ENCODE results near the gene KLHDC8A.
"Not testable (repeated sequence)": the region's sequence is repeated elsewhere in the genome, so short reads cannot be mapped to it uniquely, and the experiment has no call there.

The KLHDC8A gene

DNA sequence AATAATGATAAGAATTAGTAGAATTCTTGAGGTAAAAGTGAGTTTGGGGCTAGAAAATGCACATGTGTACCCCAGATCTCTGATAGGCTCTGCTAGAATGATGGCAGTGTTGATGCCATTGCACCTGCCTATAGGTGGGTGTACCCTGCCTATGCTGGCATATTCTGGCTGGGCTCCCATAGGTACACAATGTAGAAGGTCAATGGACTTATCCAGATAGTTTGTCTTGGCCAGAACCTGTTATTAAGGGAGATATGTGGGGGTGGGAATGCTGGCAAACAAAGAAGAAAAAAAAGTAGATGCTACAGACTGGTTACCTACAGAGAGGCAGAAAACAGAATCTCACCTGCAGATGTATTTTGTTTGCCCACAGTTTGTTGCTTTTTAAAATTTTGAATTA is 14.1 kb upstream of the KLHDC8A start:
- no peak for DNase-seq

DNA sequence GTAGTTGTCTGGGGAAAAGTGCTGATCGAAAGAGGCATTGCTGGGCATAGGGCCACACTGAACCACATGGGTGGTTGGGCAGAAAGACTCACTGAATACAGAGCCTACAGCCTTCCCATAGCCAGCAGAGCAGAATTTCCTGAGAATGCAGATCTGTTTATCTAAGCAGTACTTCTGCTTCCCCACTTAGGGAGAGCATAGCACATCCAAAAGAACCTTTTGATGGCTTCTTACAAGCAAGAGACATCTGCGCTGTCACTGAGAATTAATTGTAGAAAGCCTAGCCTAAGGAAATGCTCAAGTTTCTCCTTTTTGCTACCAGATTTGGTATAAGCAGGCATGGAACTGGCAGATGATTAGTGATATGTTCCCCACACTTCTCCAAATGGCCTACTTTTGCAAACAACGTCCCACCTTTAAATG is 13.0 kb upstream of the KLHDC8A start:
- no peak for DNase-seq

DNA sequence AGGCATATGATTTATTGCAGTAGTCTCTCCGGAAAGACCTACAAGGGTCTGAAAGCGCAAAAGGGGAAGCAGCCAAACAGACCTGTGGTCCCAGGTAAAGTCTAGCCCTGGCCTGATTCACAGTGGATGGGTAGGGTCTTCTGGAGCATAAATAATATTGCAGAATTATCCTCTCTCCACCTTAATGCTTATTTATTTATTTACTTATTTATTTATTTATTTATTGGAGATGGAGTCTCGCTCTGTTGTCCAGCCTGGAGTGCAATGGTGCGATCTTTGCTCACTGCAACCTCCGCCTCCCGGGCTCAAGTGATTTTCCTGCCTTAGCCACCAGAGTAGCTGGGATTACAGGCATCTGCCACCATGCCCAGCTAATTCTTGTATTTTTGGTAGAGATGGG is 11.8 kb upstream of the KLHDC8A start:
- DNase-seq: no peak

DNA sequence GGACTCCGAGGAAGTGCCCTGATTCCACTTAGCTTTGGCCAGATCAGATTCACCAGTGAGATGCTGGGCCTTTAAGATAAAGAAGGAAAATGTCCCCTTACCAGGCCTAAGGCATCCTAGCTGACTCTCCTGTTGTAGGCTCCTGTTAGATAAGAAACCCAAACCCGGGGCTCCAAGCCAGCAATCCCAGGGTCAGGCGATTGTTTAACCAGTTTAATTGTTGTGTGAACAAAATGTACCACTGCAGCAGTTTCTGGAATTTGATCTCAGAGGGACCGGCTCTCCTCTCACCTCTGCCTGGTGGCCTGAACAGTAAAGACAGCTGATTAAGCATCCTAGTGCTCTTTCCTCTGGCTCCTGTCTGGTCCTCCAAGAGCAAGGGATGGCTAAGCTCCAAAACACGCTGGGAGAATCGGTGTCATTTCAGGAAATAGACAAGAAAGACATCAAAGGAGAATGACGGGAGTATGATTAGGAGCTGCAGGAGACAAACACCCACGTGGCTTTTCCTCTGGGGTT is 9.3 kb upstream of the KLHDC8A start:
- no peak for DNase-seq

DNA sequence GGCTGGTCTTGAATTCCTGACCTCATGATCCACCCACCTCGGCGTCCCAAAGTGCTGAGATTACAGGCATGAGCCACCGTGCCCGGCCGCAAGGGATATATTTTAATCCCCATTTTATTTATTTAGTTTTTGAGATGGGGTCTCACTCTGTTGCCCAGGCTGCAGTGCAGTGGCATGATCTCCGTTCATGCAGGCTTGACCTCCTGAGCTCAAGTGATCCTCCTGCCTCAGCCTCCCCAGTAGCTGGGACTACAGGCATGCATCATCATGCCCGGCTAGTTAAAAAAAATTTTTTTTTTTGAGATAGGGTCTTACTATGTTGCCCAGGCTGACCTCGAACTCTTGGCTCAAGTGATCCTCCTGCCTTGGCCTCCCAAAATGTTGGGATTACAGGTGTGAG is 8.4 kb upstream of the KLHDC8A start:
- not testable (repeated sequence) for DNase-seq

DNA sequence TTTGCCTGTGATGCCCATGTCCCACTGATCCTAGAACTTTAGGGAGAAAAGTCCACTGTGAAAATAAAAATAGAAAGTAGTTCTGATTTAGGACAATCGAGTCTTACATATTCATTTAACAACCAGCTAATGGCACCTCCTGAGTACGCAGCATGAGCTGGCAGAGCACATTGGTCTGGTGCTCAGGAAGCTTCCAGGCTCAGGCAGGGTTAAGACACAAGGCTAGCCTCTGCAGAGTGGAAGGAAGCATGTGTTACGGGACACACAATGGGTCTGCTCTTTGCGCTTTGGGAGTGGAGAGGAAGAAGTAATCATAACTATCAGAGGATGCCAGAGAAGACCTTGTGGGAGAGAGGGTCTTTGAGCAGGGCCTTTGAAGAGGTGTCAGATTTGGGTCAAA is 4.2 kb upstream of the KLHDC8A start:
- no peak for DNase-seq

DNA sequence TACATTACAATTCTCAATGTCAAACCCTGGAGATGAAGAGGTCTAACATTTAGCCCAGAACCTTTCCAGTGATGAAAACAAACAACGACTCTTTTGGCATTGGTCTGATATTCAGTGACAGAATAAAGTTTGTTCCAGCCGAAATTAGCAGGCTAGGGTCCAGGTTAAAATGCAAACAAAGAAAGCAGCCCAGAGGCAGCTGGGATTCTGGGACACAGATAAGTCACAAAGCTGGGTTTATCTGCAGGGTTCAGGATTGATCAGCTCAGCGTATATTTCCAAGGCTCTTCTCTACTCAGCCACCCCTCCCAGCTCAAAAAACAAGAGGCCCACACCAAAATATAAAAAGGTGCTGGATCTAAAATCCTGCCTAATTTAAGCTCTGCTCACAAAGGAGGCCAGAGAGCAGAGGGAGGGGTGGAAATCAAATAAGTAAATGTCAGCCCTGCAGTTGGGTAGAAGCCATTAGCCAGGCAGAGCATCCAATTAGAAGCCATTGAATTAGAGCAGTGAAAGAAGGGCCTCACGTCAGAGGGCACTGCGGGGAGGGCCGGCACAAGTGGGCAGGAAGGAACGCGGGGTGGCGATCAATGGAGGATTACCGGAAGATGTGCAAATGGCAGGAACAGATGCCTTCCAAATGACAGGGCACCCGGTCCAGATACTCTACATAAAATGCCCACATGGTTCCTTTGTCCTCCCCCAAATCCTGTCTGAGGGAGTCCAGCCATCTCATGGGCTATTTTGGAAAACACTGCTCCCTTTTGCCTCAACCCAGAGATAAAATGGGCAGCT is 3.2 kb upstream of the KLHDC8A start:
- no peak for DNase-seq

DNA sequence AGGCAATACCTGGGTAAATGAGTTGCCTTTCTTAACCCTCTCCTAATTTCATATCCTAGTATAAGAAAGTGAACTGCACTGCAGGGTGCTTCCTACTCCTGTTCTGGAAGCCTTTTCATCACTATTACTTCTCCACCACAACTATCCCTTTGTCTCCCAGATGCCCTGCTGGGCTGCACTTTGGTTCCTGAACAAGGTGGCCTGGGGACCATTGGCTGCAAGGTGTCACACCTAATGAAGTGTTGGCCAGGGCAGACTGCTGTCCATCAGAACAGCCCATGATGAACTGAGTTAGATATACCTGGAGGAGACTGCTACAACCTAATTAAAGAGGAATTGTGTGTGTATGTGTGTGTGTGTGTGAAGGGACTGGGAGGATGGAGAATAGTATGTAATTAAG is 1.9 kb upstream of the KLHDC8A start:
- DNase-seq: no peak

DNA sequence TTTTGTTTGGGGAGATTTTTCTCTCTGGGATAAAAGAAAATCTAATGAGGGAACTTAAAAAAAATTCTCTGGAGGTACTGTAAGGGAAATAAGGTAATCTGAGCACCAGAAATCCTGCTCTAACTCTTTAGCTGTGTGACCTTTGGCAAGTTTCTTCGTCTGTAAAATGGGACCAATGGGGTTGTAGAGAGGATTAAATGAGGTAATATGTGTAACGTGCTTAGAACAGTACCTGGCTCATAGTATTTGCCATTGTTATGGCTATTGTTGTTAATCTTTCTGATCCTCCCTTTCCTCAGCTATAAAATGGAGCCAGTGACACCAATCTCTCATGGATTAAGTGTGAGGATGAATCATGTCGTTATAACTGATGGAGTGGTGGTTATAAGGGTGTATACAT is 845 bp upstream of the KLHDC8A start:
- DNase-seq: no peak

DNA sequence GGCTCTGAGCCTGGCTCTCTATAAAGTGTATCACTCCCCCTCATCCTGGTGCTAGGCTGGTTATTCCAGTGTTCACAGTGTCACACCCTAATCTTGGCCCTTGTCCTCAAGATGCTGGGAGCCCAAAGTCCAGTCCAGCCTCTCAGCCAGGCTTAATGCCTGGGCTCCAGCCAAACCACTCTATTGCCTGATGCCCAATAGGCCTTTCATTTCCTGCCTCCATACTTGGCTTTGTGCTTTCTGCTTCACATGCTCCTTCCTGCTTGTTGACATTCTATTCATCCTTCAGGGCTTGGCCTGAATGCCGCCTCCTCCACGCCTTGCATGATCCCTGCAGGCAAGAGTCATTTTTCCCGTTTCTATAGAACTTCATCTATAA is 1.7 kb downstream of the KLHDC8A start:
- no peak for DNase-seq

DNA sequence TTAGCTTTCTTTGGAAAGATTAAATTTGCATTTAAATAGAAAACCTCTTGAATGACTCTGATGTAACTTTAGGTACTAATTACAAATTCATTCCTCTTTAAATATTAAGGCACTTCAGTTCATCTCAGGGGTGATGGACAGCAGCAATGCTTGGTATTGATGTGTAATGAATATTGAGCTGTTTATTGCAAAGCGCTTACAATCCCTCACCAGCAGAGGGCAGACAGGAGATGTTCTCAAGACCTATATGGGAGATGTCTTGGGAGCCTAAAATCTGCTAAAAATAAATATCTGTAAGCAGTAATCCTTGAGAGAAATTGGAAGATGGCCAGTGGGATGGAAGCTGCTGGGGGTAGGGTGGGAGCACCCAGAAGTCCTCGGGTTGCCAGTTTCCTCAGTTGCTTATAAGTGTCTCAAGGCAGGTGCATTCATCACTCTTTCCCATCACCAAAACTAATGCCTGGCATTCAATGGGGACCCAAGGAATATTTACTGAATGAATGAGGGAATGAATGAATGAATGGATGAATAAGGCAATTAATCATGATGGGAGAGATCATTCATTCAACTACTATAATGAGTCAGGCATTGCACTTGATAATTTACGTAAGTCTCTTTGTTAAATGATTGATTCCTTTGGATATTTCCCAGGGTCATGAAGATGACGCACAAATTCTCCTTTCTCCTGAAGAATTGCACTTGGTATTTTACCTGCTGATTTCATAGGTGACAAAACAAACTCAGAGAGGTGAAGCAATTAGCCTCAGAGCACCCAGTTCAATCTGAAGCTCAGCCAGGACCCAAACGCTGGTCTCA is 2.3 kb downstream of the KLHDC8A start:
- no peak for DNase-seq

DNA sequence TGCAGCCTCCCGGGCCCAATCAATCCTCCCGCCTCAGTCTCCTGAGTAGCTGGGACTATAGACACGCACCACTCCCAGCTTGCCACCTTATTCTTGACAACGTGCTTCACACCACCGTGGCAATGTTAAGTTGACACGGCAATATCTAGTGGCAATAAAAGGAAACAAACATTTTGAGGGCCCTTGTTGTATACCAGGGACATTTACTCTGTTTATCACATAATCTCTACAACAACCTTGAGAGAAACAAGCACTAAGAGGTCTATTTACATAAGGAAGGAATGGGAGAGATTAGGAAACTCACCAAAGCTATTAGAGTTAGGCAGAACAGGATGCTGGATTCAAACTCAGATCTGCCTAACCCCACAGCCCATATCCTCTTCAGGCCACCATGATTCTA is 3.1 kb downstream of the KLHDC8A start:
- no peak for DNase-seq

DNA sequence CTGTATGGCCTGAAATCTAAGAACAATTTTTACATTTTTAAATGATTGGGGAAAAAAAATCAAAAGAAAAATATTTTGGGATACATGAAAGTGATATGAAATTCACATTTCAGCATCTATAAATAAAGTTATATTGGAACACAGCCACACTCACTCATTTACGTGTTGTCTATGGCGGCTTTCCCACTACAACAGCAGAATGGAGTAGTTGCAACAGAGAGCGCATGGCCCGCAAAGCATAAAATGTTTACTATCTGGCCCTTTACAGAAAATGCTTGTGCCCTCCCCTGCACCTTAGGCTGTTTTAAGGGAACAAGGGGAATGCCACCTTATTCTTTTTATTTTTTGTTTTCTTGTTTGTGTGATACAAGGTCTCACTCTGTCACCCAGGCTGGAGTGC is 3.5 kb downstream of the KLHDC8A start:
- no peak for DNase-seq

DNA sequence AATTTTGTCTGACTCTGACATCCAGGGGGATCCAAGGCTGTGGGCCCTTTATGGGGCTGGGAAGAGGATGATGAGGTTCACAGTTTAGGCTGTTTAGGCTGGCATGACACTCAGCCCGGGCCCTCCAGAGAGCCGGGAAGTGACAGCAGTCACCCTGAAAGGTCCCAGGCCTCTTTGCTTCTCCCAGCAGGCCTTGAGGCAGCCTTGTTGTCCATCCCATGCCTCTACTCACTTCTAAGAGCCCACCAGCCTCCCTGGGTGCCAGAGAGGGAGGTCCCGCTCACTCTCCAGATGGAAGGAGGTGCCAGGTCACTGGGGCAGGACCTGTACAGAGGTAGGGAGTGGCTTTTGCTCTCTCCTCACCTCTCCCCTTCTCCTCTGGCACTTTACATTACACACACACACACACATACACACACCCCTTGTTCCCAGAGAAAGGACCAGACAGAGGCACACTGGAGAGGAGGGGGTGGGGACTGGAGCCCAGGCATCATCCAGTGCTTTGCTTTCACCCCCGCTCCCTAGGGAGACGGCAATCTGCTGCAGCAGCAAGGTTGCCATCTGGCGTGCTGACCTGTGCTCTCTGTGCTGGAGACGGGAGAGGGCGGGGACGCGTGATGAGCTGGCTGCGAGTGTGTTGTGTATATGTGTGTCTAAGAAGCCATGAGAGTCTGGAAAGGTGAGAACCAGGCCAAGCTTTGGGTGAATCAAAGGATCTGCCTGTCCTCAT is 4.6 kb downstream of the KLHDC8A start:
- DNase-seq: no peak

DNA sequence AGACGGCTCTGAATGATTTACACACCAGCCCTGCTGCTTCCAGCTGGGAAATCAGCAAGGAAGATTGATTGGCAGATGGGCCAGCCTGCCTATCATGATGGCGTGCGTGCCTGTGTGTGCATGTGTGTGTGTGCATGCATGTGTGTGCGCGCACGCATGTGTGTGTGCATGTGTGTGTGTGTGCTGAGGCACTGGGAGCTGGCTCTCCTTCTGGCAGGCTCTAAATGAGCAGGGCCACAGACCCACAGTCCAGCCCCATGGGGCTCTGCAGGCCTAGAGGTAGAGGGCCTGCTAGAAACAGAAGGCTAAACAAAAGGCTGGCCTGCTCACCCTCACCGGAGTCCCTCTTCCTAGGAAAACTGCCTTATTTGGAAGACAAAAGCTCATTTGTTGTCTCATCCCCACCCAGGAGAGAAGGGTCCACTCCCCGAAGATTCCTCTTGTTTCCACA is 6.0 kb downstream of the KLHDC8A start:
- DNase-seq: no peak

DNA sequence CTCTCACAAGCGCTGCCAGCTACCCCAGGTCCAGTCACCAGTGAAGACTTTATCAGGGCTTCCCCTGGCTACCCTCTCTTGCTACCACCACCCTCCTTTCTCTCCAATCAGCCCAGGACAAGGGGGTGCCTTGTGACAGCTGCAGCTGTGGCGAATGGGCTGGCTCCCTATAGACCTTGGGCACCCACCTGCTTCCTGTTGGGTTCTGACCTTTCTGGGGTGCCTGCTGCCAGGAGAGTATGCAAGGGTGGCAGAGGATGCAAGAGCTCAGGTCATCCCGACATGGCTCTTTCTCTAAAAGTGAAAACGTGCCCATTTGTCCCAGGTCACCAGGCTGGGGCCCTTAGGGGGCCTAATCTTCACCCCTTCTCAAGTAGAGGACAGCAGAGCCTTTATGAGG is 6.6 kb downstream of the KLHDC8A start:
- DNase-seq: no peak

DNA sequence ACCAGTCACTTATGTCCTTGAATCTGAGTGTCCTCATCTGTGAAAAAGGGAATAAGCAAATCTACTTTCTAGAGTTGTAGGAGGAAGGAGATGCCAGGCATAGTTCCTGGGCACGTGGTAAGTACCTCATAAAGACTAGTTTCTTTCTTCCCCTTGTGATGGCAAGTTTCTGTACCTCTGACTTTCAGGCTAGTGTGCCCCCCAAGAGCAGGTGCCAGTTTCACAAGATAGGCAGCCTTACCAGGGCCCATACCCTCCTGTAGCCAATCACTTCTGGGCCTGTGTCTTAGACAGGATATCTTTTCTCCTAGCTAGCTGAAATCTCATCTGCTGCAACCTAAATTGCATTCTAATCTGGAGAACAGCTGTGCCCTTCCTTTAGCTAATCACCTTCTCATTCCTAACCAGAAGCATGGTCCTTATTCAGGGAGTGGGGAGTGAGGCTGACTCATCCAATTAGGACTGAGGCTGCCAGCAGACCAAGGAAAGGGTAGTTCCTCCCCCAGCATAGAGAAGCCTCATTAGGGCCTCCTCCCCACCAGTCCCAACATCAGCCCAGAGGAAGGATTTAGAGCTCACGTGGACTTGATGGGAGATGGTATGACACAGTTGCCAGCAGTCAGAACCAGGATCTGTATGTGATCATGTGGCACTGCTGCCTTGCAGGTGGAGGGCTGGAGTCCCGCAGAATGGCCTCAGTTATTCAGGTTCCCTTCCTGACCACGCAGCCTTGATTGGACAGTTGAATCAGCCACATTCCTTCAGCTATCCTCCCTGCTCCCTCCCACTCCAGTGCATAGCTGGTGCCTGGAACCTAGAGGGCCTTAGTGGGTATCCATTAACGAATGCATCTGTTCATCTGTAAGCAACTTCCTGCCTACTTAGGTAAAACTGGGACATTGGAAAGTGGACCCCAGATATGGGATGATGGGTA is 7.9 kb downstream of the KLHDC8A start:
- no peak for DNase-seq

DNA sequence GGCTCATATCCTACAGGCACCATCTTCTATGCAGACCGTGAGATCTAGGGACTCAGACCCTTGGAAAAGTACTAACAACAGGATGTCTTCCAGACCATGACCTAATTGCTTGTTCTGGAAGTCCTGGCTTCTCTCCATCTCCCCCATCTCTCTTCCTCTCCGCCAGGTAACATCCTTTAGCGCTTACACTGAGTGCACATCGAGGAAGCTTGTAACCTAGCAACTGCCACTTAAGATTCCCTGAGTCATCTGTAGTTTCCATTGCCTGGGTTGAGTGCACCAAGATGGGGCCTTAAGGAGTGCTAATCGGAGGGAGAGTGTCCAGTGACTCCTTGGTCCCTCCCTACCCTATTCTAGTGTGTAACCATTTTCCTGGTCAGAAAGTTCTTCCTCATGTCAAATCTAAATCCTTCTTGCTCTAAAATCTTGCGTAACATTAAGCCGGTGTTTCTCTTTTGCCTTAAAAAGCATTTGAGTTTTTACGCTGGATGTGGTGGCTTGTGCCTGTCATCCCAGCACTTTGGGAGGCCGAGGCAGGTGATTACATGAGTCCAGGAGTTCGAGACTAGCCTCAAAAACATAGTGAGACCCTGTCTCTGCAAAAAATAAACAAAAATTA is 9.7 kb downstream of the KLHDC8A start:
- DNase-seq: no peak

DNA sequence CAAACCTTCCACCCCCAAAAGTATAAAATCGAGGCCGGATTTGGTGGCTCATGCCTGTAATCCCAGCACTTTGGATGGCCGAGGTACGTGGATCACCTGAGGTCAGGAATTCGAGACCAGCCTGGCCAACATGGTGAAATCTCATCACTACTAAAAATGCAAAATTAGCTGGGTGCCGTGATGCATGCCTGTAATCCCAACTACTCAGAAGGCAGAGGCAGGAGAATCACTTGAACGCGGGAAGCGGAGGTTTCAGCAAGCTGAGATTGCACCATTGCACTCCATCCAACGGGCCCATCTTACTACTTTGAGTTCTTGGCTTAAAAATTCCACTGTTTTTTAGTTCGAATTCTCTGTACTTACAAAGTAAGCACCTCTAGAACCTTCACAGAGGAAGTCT is 11.0 kb downstream of the KLHDC8A start:
- no peak for DNase-seq

DNA sequence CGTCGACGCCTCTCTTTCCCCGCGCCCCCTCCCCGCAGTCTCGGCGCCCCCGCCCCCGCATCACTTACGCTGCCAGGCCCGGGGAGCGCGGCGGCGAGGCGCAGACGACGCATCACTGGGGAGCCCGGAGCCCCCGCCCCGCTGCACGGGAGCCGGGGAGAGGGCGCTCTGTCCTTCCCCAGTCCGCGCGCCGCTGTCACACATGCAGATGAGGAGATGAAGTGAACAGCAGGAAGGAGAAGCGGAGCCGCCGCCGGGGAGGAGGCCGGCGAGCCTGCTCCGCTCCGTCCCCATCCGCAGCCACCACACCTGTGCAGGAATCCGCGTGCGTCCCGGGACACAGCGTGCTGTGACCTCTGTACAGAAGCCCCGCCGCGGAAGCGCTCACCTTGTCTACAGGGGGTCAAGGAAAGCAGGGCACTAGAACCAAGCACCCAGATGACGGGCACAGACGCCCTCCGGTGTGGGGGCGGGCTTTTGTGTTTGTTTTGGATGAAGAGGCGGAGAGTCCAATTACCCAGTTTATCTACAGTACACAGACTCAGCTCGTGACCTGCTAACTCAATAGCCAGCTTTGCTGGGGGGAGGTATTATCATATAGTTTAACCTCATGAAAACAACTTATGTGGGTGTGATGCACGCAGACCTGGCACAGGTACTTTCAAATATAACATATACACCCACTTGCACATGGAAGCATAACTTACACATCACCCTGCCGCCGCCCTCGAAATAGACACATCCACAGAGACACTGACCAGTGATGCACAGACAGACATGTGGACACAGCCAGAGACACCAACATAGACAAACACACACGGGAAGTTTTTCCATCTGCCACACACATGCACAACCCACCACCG is 12.4 kb downstream of the KLHDC8A start:
- no peak for DNase-seq

Measured in GOT3 (cell line).